H9 (cell line): ENCODE results near the gene PTEN. TPM values are rescaled to one million over a fixed set of nuclear protein-coding genes. Genes with fewer than 3 reads are reported as not detected.

Experiments
- DNase-seq: peaks from one replicate; pipeline ENCODE4 v3.0.0-alpha.2; 2017
- H2AFZ ChIP-seq: one replicate; pipeline ENCODE4 v1.6.1; 2013; ENCODE audit warnings: mild to moderate bottlenecking, low read length, control low read depth, moderate library complexity
- H2AK5ac ChIP-seq: 2 replicates; pipeline ENCODE4 v1.6.1; 2013; ENCODE audit warnings: low read length, control low read depth, mixed read lengths; ENCODE audit not compliant: insufficient read length
- H2BK120ac ChIP-seq: one replicate; pipeline ENCODE4 v1.6.1; 2013; ENCODE audit warnings: low read depth, mild to moderate bottlenecking, low read length, control low read depth, inconsistent platforms; ENCODE audit not compliant: poor library complexity, severe bottlenecking
- H2BK12ac ChIP-seq: 2 replicates; pipeline ENCODE4 v1.6.1; 2013; ENCODE audit warnings: low read length, control low read depth, mixed read lengths, low read depth; ENCODE audit not compliant: insufficient read length
- H2BK15ac ChIP-seq: 2 replicates; pipeline ENCODE4 v1.6.1; 2013; ENCODE audit warnings: low read depth, low read length, control low read depth
- H2BK20ac ChIP-seq: one replicate; pipeline ENCODE4 v1.6.1; 2013; ENCODE audit warnings: low read depth, mild to moderate bottlenecking, low read length, control low read depth, inconsistent platforms; ENCODE audit not compliant: poor library complexity, severe bottlenecking
- H2BK5ac ChIP-seq: 2 replicates; pipeline ENCODE4 v1.6.1; 2013; ENCODE audit warnings: low read length, control low read depth, mixed read lengths; ENCODE audit not compliant: insufficient read length
- H3K14ac ChIP-seq: 2 replicates; pipeline ENCODE4 v1.6.1; 2013; ENCODE audit warnings: low read length, control low read depth; ENCODE audit not compliant: insufficient read depth
- H3K18ac ChIP-seq: 2 replicates; pipeline ENCODE4 v1.6.1; 2013; ENCODE audit warnings: low read depth, mild to moderate bottlenecking, mixed read lengths, low read length, control low read depth; ENCODE audit not compliant: insufficient read length
- H3K23ac ChIP-seq: 2 replicates; pipeline ENCODE4 v1.6.1; 2013; ENCODE audit warnings: low read length, control low read depth, mixed read lengths, low read depth; ENCODE audit not compliant: insufficient read length
- H3K23me2 ChIP-seq: 2 replicates; pipeline ENCODE4 v1.6.1; 2013; ENCODE audit warnings: low read depth, mild to moderate bottlenecking, mixed read lengths, low read length, control low read depth; ENCODE audit not compliant: insufficient read length, poor library complexity, severe bottlenecking
- H3K27ac ChIP-seq: 2 replicates; pipeline ENCODE4 v1.5.1; 2013; ENCODE audit warnings: low read length, control low read depth, mixed read lengths, low read depth; ENCODE audit not compliant: insufficient read length
- H3K27me3 ChIP-seq: 2 replicates; pipeline ENCODE4 v1.6.1; 2013; ENCODE audit warnings: low read length, control low read depth, inconsistent platforms; ENCODE audit not compliant: insufficient read depth
- H3K4ac ChIP-seq: 2 replicates; pipeline ENCODE4 v1.6.1; 2013; ENCODE audit warnings: low read depth, mild to moderate bottlenecking, control low read depth, inconsistent platforms, low read length, moderate library complexity
- H3K4me1 ChIP-seq: 2 replicates; pipeline ENCODE4 v1.6.1; 2013; ENCODE audit warnings: low read length, control low read depth, inconsistent platforms; ENCODE audit not compliant: insufficient read depth
- H3K4me2 ChIP-seq: 2 replicates; pipeline ENCODE4 v1.6.1; 2013; ENCODE audit warnings: low read length, control low read depth, mixed read lengths; ENCODE audit not compliant: insufficient read length, insufficient read depth
- H3K56ac ChIP-seq: 2 replicates; pipeline ENCODE4 v1.6.1; 2013; ENCODE audit warnings: low read depth, mild to moderate bottlenecking, mixed read lengths, low read length, control low read depth; ENCODE audit not compliant: insufficient read length
- H3K79me1 ChIP-seq: 2 replicates; pipeline ENCODE4 v1.6.1; 2013; ENCODE audit warnings: low read depth, mild to moderate bottlenecking, moderate library complexity, low read length, control low read depth, inconsistent platforms; ENCODE audit not compliant: insufficient read depth, poor library complexity, severe bottlenecking
- H3K79me2 ChIP-seq: 2 replicates; pipeline ENCODE4 v1.6.1; 2013; ENCODE audit warnings: low read length, control low read depth, inconsistent platforms; ENCODE audit not compliant: insufficient read depth
- H3K9ac ChIP-seq: 2 replicates; pipeline ENCODE4 v1.6.1; 2013; ENCODE audit warnings: low read length, control low read depth, mixed read lengths; ENCODE audit not compliant: insufficient read length; ENCODE audit errors: extremely low read depth
- H3K9me3 ChIP-seq: one replicate; pipeline ENCODE4 v1.6.1; 2013; ENCODE audit warnings: low read depth, low read length, inconsistent platforms; ENCODE audit not compliant: control insufficient read depth
- H3T11ph ChIP-seq: one replicate; pipeline ENCODE4 v1.6.1; 2013; ENCODE audit warnings: mild to moderate bottlenecking, low read length, control low read depth, inconsistent platforms
- H4K20me1 ChIP-seq: one replicate; pipeline ENCODE4 v1.6.1; 2013; ENCODE audit not compliant: control insufficient read depth, insufficient read length, insufficient read depth
- H4K5ac ChIP-seq: 2 replicates; pipeline ENCODE4 v1.6.1; 2013; ENCODE audit warnings: low read depth, mild to moderate bottlenecking, mixed read lengths, low read length, control low read depth; ENCODE audit not compliant: insufficient read length
- H4K8ac ChIP-seq: replicated peaks from 2 replicates; pipeline ENCODE4 v1.6.1; 2013; ENCODE audit warnings: low read length, control low read depth, mixed read lengths, low read depth; ENCODE audit not compliant: insufficient read length
- H4K91ac ChIP-seq: 2 replicates; pipeline ENCODE4 v1.6.1; 2013; ENCODE audit warnings: low read depth, mild to moderate bottlenecking, moderate library complexity, mixed read lengths, low read length, control low read depth; ENCODE audit not compliant: insufficient read length
- H3K27ac Mint-ChIP-seq, 3 experiments: 2 replicates in 2 of 3; 3 replicates in 1 of 3; pipeline ENCODE4 v1.8.0; 2020 to 2021; ENCODE audit warnings: mixed read lengths in 3 of 3, mild to moderate bottlenecking in 1 of 3, moderate library complexity in 1 of 3
- H3K27me3 Mint-ChIP-seq: 2 replicates; pipeline ENCODE4 v1.8.0; 2021; ENCODE audit warnings: low read depth, mild to moderate bottlenecking, moderate library complexity, mixed read lengths
- H3K36me3 Mint-ChIP-seq, 3 experiments: 2 replicates in 2 of 3; 3 replicates in 1 of 3; pipeline ENCODE4 v1.8.0; 2020 to 2021; ENCODE audit warnings: low read depth in 3 of 3, mixed read lengths in 3 of 3; ENCODE audit not compliant: insufficient read depth in 1 of 3
- H3K4me1 Mint-ChIP-seq, 2 experiments: 2 replicates each; pipeline ENCODE4 v1.8.0; 2020; ENCODE audit warnings: mixed read lengths in 2 of 2
- H3K4me3 Mint-ChIP-seq, 2 experiments: 2 replicates in 1 of 2; 3 replicates in 1 of 2; pipeline ENCODE4 v1.8.0; 2020 to 2021; ENCODE audit warnings: mild to moderate bottlenecking in 2 of 2, mixed read lengths in 2 of 2, moderate library complexity in 1 of 2
- H3K9me3 Mint-ChIP-seq, 2 experiments: 2 replicates in 1 of 2; 3 replicates in 1 of 2; pipeline ENCODE4 v1.8.0; 2020; ENCODE audit warnings: mild to moderate bottlenecking in 2 of 2, mixed read lengths in 2 of 2, moderate library complexity in 1 of 2
- CTCF ChIP-seq: fragments of 200-600 bp; sonication (generic); conservative IDR thresholded peaks from 3 replicates; pipeline ENCODE4 v1.8.0; 2021; ENCODE audit warnings: antibody characterized with exemption, mild to moderate bottlenecking
- WGBS: extraction: QIAGEN DNeasy Blood & Tissue Kit; methylation state at CpG from one replicate; pipeline ENCODE4 v1.1.7; 2013; ENCODE audit warnings: missing lambda C conversion rate, low lambda C conversion rate, mixed read lengths; ENCODE audit not compliant: insufficient read length; ENCODE audit errors: extremely low coverage; 5-methylcytosine and 5-hydroxymethylcytosine counted together
- total RNA-seq: library from RNA; stranded (reverse); gene quantifications from 2 replicates; pipeline ENCODE4 v1.2.1, GENCODE V29; 2021

PTEN gene
- total RNA-seq, 1 experiment from 2014 or later: 52.8 TPM

DNA sequence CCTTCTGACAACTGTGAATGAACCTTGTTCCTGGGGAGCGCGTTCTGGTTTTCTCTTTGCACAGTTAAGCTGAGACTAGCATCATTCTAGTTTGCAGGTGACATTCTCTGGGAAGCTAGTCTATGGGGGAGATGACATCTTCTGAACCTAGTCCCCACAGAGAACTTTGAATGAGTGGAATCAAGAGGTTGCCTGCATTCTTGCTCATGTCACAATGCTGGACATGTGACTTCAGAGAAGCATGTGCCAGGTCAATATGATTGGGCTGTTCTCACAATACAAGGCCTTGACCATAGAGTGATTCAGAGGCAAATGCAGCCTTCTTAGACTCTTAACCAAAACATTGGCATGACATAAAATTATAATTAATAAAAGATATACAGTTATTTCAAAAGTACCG, 22.2 kb upstream of the PTEN start:
- no peaks in the 10 kb centered on the region; the same call in 1 of the 2 replicates for H3K27me3 Mint-ChIP-seq
- no peaks in the 10 kb centered on the region for H3K23me2 ChIP-seq
- no peak overlapping the region for H3K14ac ChIP-seq
- TF ChIP-seq CTCF: no peak
- no peak overlapping the region for H3K4me2 ChIP-seq
- H4K20me1 ChIP-seq: no peaks in the 10 kb centered on the region
- H3K79me1 ChIP-seq: no peaks in the 10 kb centered on the region
- H3K9me3 ChIP-seq: no peaks in the 10 kb centered on the region
- no peak overlapping the region for H2BK120ac ChIP-seq
- H2BK12ac ChIP-seq: no peak overlapping the region
- H3K27ac ChIP-seq: no peak overlapping the region
- peaks cover 3 to 6% of the 10 kb centered on the region in 2 experiments; a peak in 3 of 4 replicates for H3K4me1 Mint-ChIP-seq
- WGBS: no CpG with 5 or more reads among the region's 3 CpGs
- no peak overlapping the region for H3K18ac ChIP-seq
- H3K23ac ChIP-seq: no peak overlapping the region
- no peak overlapping the region for H4K8ac ChIP-seq
- no peak overlapping the region for H2BK15ac ChIP-seq
- H3K27ac Mint-ChIP-seq: no peak overlapping the region
- H2AK5ac ChIP-seq: no peak overlapping the region
- no peak overlapping the region for H3T11ph ChIP-seq
- no peak overlapping the region for H3K56ac ChIP-seq
- H3K9me3 Mint-ChIP-seq: no peaks in the 10 kb centered on the region
- no peak overlapping the region for H3K4ac ChIP-seq
- no peaks in the 10 kb centered on the region for H3K27me3 ChIP-seq
- DNase-seq: no peak
- H3K79me2 ChIP-seq: no peaks in the 10 kb centered on the region
- H2AFZ ChIP-seq: no peak overlapping the region
- no peak overlapping the region for H4K91ac ChIP-seq
- H3K9ac ChIP-seq: no peak overlapping the region
- no peak overlapping the region for H2BK5ac ChIP-seq
- H3K36me3 Mint-ChIP-seq: no peaks in the 10 kb centered on the region; a peak in 1 of 7 replicates
- no peaks in the 10 kb centered on the region for H3K4me1 ChIP-seq
- no peak overlapping the region for H2BK20ac ChIP-seq
- H3K4me3 Mint-ChIP-seq: no peak overlapping the region
- no peak overlapping the region for H4K5ac ChIP-seq
